ENCODE measurements around the gene DUSP1.

DNA sequence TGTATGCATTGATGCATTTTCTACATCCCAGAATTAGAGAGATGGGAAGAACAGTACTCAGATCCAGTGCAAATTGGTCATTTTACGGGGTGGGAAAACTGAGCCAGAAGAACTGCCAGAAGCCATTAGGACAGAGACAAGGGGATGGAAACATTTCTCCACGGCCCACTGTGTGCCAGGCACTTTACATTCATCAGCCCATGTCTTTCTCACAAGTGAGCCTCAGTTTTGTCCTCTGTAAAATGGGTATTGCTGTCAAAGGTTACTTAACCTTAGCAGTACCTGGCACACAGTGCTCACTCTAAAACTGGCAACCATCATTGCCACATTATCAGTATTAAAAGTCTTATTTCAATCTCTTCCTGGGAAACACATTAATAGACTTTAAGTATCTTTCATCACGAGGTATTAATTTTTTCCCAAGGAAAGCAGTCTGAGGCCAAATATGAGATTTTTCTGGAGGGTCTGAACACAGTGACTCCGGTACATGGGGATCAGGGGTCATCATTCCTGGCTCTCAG, 5.2 kb downstream of the DUSP1 start:
- TF ChIP-seq, protein P1, sequence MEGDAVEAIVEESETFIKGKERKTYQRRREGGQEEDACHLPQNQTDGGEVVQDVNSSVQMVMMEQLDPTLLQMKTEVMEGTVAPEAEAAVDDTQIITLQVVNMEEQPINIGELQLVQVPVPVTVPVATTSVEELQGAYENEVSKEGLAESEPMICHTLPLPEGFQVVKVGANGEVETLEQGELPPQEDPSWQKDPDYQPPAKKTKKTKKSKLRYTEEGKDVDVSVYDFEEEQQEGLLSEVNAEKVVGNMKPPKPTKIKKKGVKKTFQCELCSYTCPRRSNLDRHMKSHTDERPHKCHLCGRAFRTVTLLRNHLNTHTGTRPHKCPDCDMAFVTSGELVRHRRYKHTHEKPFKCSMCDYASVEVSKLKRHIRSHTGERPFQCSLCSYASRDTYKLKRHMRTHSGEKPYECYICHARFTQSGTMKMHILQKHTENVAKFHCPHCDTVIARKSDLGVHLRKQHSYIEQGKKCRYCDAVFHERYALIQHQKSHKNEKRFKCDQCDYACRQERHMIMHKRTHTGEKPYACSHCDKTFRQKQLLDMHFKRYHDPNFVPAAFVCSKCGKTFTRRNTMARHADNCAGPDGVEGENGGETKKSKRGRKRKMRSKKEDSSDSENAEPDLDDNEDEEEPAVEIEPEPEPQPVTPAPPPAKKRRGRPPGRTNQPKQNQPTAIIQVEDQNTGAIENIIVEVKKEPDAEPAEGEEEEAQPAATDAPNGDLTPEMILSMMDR (IDR thresholded peaks at IDR 0.05; ENCODE audit: poor library complexity, severe bottlenecking) = no peak
- TF ChIP-seq EP300 (conservative IDR thresholded peaks at IDR 0.05; ENCODE audit: poor library complexity, severe bottlenecking) = no peak
- no peak for TF ChIP-seq POLR2AphosphoS5 (IDR thresholded peaks at IDR 0.05)
- TF ChIP-seq RAD21 (conservative IDR thresholded peaks at IDR 0.05) = no peak
- no peak for TF ChIP-seq TAF1 (IDR thresholded peaks at IDR 0.05; ENCODE audit: low read depth)

Measured in neural cell (in vitro differentiated cells).